Measurements from ENCODE around the gene CLDN9.

- no peak for TF ChIP-seq CTCF (IDR thresholded peaks at IDR 0.05; ENCODE audit: poor library complexity, severe bottlenecking)
- TF ChIP-seq POLR2AphosphoS5 (IDR thresholded peaks at IDR 0.05) = no peak
- TF ChIP-seq RAD21 (conservative IDR thresholded peaks at IDR 0.05) = no peak
- TF ChIP-seq EZH2 (IDR thresholded peaks at IDR 0.05; ENCODE audit: borderline replicate concordance, insufficient read depth, low read length, poor library complexity, severe bottlenecking) = no peak
- TF ChIP-seq REST (IDR thresholded peaks at IDR 0.05; ENCODE audit: borderline replicate concordance) = no peak
- no peak for TF ChIP-seq EP300 (conservative IDR thresholded peaks at IDR 0.05; ENCODE audit: poor library complexity, severe bottlenecking)
- no peak for TF ChIP-seq SMC3 (conservative IDR thresholded peaks at IDR 0.05; ENCODE audit: poor library complexity)
- TF ChIP-seq TAF1 (IDR thresholded peaks at IDR 0.05; ENCODE audit: low read depth) = no peak
Measured at GRCh38 chr16:2976201-2976600, 36.5 kb upstream of the CLDN9 start.

All from neural cell (in vitro differentiated cells).